Calu3 (cell line): Measurements from ENCODE around the gene LSR. TPM values are rescaled to one million over a fixed set of nuclear protein-coding genes. Genes with fewer than 3 reads are reported as not detected.

Experiments used
- BruUV-seq: library from RNA; stranded (reverse); fragments of 400-500 nt; replicated peaks from 2 replicates; lab custom pipeline; 2021; lab: Mats Ljungman, UMichigan
- CTCF ChIA-PET: fragments of 300-600 bp; sonication (Branson Sonifier 250); formaldehyde crosslinking; loops from one replicate; lab custom pipeline; 2022; ENCODE audit warnings: antibody characterized with exemption; lab: Charles Lee
- DNase-seq: peaks from one replicate; pipeline ENCODE4 v3.0.0; 2022
- H3K27ac Mint-ChIP-seq: one replicate; pipeline ENCODE4 v1.8.0; 2022; ENCODE audit warnings: mixed read lengths; ENCODE audit not compliant: unreplicated experiment
- H3K27me3 Mint-ChIP-seq: one replicate; pipeline ENCODE4 v1.8.0; 2022; ENCODE audit warnings: mixed read lengths; ENCODE audit not compliant: unreplicated experiment
- H3K36me3 Mint-ChIP-seq: one replicate; pipeline ENCODE4 v1.8.0; 2022; ENCODE audit warnings: mild to moderate bottlenecking, moderate library complexity, mixed read lengths; ENCODE audit not compliant: insufficient read depth, unreplicated experiment
- H3K4me1 Mint-ChIP-seq: one replicate; pipeline ENCODE4 v1.8.0; 2022; ENCODE audit warnings: mild to moderate bottlenecking, low read depth, mixed read lengths; ENCODE audit not compliant: unreplicated experiment
- H3K4me3 Mint-ChIP-seq: one replicate; pipeline ENCODE4 v1.8.0; 2022; ENCODE audit warnings: mild to moderate bottlenecking, low read depth, moderate library complexity, mixed read lengths; ENCODE audit not compliant: unreplicated experiment
- H3K9me3 Mint-ChIP-seq: one replicate; pipeline ENCODE4 v1.8.0; 2022; ENCODE audit warnings: low read depth, mixed read lengths; ENCODE audit not compliant: unreplicated experiment
- CTCF ChIP-seq: fragments of 200-600 bp; IDR thresholded peaks from one replicate; pipeline ENCODE4 v1.8.0; 2022; ENCODE audit warnings: antibody characterized with exemption; ENCODE audit not compliant: unreplicated experiment
- intact Hi-C: fragments of 100-400 bp; cut with micrococcal nuclease; formaldehyde crosslinking; loops from one replicate; pipeline ENCODE4 v1.10.0; 2022; ENCODE audit not compliant: unreplicated experiment
- total RNA-seq: library from RNA; stranded (reverse); gene quantifications from 2 replicates; pipeline ENCODE4 v1.2.3, GENCODE V29; 2022

The LSR gene
- total RNA-seq, 1 experiment from 2014 or later: 494 TPM

- Mint-ChIP-seq H3K4me3 (no peak overlapping the region), H3K27me3 (no peaks in the 10 kb centered on the region), H3K9me3 (no peaks in the 10 kb centered on the region), H3K4me1 (peaks cover 38% of the 10 kb centered on the region), H3K36me3 (no peaks in the 10 kb centered on the region), H3K27ac (no peak overlapping the region)
- BruUV-seq: no TSS peak
- no peak for TF ChIP-seq CTCF
- DNase-seq: no peak
- intact Hi-C loops: no loop called here
- CTCF ChIA-PET: no interaction called here
These were observed 41.4 kb upstream of the LSR start for GRCh38 chr19:35207391-35207871.

- no peak overlapping the region for H3K4me3 Mint-ChIP-seq
- H3K4me1 Mint-ChIP-seq: peaks cover 40% of the 10 kb centered on the region
- no peak for TF ChIP-seq CTCF
- H3K9me3 Mint-ChIP-seq: no peaks in the 10 kb centered on the region
- BruUV-seq: no TSS peak
- no peak for DNase-seq
- CTCF ChIA-PET: no interaction called here
- intact Hi-C loops: no loop called here
- no peaks in the 10 kb centered on the region for H3K27me3 Mint-ChIP-seq
- no peak overlapping the region for H3K27ac Mint-ChIP-seq
- no peaks in the 10 kb centered on the region for H3K36me3 Mint-ChIP-seq
These were observed 40.7 kb upstream of the LSR start for GRCh38 chr19:35208121-35208520.

GRCh38 chr19:35209646-35210045 is 39.2 kb upstream of the LSR start:
- TF ChIP-seq CTCF: no peak
- intact Hi-C loops: loop anchor here (10.0 kb wide), 1 partner anchor 145 kb away; no protein-coding TSS in a partner anchor
- no TSS peak for BruUV-seq
- DNase-seq: no peak
- H3K4me3 Mint-ChIP-seq: no peak overlapping the region
- no peak overlapping the region for H3K27ac Mint-ChIP-seq
- CTCF ChIA-PET: interaction anchor here (0.7 kb wide), 1 partner anchor 130 kb away, joined by 4 read pairs; no protein-coding TSS in a partner anchor
- H3K27me3 Mint-ChIP-seq: no peaks in the 10 kb centered on the region
- peaks cover 8% of the 10 kb centered on the region for H3K36me3 Mint-ChIP-seq
- H3K4me1 Mint-ChIP-seq: peaks cover 41% of the 10 kb centered on the region
- H3K9me3 Mint-ChIP-seq: no peaks in the 10 kb centered on the region

- Mint-ChIP-seq H3K27me3 (no peaks in the 10 kb centered on the region), H3K27ac (no peak overlapping the region), H3K4me3 (no peak overlapping the region), H3K4me1 (peaks cover 22% of the 10 kb centered on the region), H3K36me3 (peaks cover 8% of the 10 kb centered on the region), H3K9me3 (no peaks in the 10 kb centered on the region)
- TF ChIP-seq CTCF: no peak
- CTCF ChIA-PET: no interaction called here
- intact Hi-C loops: loop anchor here (10.0 kb wide), 1 partner anchor 147 kb away; no protein-coding TSS in a partner anchor
- no TSS peak for BruUV-seq
- no peak for DNase-seq
These were observed 37.1 kb upstream of the LSR start for GRCh38 chr19:35211545-35212230.
